Measurements from ENCODE around the gene GALNT14. TPM values are rescaled to one million over a fixed set of nuclear protein-coding genes. Genes with fewer than 3 reads are reported as not detected.
A peak's percentile ranks its signal among the peaks of the same experiment; 100 is the strongest.

The GALNT14 gene
- total RNA-seq, 4 donors from 2014 or later: 1.00 TPM; not detected in 3

DNA sequence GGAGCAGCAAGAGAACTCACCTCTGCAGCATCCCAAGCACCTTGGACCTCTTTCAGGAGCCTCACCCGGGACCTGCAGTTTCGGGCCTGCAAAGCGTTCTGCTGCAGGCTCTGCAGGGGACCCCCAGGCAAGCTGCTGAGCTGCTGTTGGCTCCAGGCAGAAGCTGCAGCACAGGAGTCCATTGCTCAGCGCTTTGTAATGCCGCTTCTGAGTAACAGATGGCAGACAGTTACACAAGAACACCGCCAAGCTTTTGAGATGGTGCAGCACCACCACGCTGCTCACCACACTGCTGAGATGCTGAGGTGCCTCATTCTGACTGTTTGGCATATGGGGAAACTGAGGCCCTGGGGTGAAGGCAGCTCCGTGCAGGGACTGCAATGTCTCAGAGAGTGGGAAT, 1.9 kb upstream of the GALNT14 start:
- 98% methylated on average over 8 of the region's 8 CpGs; no CpG with 5 or more reads in 1 of the 2 donors for WGBS, 2 donors (ENCODE audit: low coverage in 1 of 2)
- H3K9me3 ChIP-seq: no peaks in the 10 kb centered on the region
- no peak overlapping the region for H3K4me3 ChIP-seq
- TF ChIP-seq POLR2AphosphoS5 (IDR thresholded peaks at IDR 0.05) (no peak), POLR2A (IDR thresholded peaks at IDR 0.05) (no peak), EP300 (IDR thresholded peaks at IDR 0.05; ENCODE audit: low read depth) (no peak)
- TF ChIP-seq, protein P1, sequence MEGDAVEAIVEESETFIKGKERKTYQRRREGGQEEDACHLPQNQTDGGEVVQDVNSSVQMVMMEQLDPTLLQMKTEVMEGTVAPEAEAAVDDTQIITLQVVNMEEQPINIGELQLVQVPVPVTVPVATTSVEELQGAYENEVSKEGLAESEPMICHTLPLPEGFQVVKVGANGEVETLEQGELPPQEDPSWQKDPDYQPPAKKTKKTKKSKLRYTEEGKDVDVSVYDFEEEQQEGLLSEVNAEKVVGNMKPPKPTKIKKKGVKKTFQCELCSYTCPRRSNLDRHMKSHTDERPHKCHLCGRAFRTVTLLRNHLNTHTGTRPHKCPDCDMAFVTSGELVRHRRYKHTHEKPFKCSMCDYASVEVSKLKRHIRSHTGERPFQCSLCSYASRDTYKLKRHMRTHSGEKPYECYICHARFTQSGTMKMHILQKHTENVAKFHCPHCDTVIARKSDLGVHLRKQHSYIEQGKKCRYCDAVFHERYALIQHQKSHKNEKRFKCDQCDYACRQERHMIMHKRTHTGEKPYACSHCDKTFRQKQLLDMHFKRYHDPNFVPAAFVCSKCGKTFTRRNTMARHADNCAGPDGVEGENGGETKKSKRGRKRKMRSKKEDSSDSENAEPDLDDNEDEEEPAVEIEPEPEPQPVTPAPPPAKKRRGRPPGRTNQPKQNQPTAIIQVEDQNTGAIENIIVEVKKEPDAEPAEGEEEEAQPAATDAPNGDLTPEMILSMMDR (IDR thresholded peaks at IDR 0.05): no peak
- intact Hi-C loops (cut with DNase I; ENCODE audit: low total_unique reads): no loop called here
- H3K27ac ChIP-seq: no peak overlapping the region
- peaks cover 5 to 20% (median 17%) of the 10 kb centered on the region in 4 donors for H3K4me1 ChIP-seq
- no peaks in the 10 kb centered on the region for H3K36me3 ChIP-seq
- in situ Hi-C loops (cut with MboI; ENCODE audit: low pct_ligation_motif_present in 1 of 4, low pct_unique_long_range_greater_than_20kb in 1 of 4, low sequenced_read_pairs in 3 of 4): no loop called here
- DNase-seq: no peak
- peaks cover 48% of the 10 kb centered on the region for H3K27me3 ChIP-seq

DNA sequence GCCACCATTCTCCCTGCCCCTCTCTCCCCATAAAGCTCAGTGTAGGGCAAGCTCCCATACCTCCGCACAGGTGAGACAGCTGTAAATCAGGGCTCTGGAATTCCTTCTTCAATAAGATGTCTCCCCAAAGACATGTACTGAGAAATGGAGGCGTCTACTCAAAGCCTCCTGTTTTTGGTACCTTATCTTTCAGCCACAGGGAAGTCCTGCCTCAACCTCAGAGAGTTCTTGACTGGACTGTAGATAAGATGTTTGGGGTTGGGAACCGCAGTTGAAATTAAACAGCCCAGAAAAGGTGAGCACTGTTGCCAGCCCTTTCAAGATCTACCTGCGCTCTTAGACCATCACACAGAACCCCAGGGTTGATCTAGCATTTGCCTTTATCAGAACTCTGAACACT, 1.4 kb upstream of the GALNT14 start:
- in situ Hi-C loops (cut with MboI; ENCODE audit: low pct_ligation_motif_present in 1 of 4, low pct_unique_long_range_greater_than_20kb in 1 of 4, low sequenced_read_pairs in 3 of 4): no loop called here
- Histone ChIP-seq H3K9me3 (no peaks in the 10 kb centered on the region), H3K36me3 (no peaks in the 10 kb centered on the region), H3K27me3 (peaks cover 52% of the 10 kb centered on the region), H3K4me3 (no peak overlapping the region), H3K27ac (no peak overlapping the region), H3K4me1 (peaks cover 5 to 20% (median 17%) of the 10 kb centered on the region in 4 donors)
- 97% methylated on average over 4 of the region's 4 CpGs; no CpG with 5 or more reads in 1 of the 2 donors for WGBS, 2 donors (ENCODE audit: low coverage in 1 of 2)
- no peak for DNase-seq
- TF ChIP-seq POLR2AphosphoS5 (IDR thresholded peaks at IDR 0.05) (no peak), POLR2A (IDR thresholded peaks at IDR 0.05) (no peak), EP300 (IDR thresholded peaks at IDR 0.05; ENCODE audit: low read depth) (no peak)
- TF ChIP-seq, protein P1 (IDR thresholded peaks at IDR 0.05): no peak
- intact Hi-C loops (cut with DNase I; ENCODE audit: low total_unique reads): no loop called here

DNA sequence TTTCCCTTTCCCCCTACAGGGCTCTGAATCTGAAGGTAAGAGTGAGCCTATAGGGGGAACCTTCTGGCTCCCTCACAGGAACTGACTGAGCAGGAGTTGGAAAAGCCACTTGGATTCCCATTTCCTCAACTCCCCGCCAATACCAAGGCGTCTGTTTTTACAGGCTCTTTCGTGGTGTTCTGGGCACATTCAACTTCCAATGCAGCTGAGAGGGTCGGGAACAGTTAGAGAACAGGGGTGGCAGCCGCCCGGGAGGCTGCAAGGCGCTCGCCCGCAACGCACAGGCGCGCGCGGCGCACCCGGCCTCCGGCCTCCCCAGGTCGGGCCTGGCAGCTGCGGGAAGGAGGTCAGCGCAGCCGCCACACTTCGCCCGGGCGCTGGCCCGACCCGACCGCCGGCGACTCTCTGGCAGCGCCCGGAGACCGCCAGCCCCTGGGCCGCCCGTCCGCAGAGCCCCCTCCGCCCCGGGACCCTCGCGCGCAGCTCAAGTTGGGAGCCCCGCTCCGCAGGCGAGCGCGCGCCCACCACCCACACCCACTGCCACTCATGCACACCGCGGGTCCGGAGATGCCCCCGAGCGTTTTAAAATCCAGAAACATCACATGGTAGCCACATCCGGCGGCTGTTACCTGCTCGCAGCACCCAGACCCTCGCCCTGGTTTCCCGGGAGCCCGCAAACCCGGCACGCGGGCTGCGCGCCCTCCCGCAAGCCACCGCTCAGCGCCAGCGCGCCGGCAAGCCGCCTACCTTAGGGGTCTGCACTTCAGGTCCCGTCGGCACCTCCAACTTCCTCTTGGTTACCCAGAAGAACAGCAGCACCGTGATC, 816 bp downstream of the GALNT14 start:
- H3K4me3 ChIP-seq: peak overlapping the region; percentile 16 to 54 (median 40)
- H3K27ac ChIP-seq: no peak overlapping the region
- intact Hi-C loops (cut with DNase I; ENCODE audit: low total_unique reads): no loop called here
- no peaks in the 10 kb centered on the region for H3K36me3 ChIP-seq
- in situ Hi-C loops (cut with MboI; ENCODE audit: low pct_ligation_motif_present in 1 of 4, low pct_unique_long_range_greater_than_20kb in 1 of 4, low sequenced_read_pairs in 3 of 4): no loop called here
- TF ChIP-seq, protein P1 (IDR thresholded peaks at IDR 0.05): no peak
- TF ChIP-seq POLR2AphosphoS5 (IDR thresholded peaks at IDR 0.05) (no peak), EP300 (IDR thresholded peaks at IDR 0.05; ENCODE audit: low read depth) (no peak)
- no peak for DNase-seq
- peaks cover 58% of the 10 kb centered on the region for H3K27me3 ChIP-seq
- peaks cover 5 to 20% (median 17%) of the 10 kb centered on the region in 4 donors for H3K4me1 ChIP-seq
- WGBS, 2 donors (ENCODE audit: low coverage in 1 of 2): 0 to 2% methylated on average over 1 to 25 of the region's 72 CpGs
- no peaks in the 10 kb centered on the region for H3K9me3 ChIP-seq

DNA sequence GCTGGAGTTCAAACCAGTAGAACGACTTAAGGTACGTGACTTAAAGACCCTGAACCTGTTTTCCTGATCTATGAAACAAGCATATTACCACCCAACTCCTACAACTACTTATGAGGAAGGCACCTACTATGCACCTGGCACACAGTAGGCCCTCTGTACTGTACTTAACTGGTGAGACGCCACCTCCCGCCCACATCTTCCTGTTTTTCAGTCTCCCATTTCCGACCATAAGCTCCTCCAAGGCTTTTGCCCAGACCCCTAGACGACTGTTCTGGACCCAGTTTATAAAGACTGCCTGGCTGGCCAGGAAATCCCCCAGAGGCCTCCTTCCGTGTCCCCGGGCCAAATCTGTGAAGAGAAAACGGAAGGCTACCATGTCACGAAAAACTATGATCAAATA, 1.5 kb downstream of the GALNT14 start:
- intact Hi-C loops (cut with DNase I; ENCODE audit: low total_unique reads): no loop called here
- H3K4me3 ChIP-seq: peak overlapping the region in 1 of 4 donors; percentile 54
- peaks cover 58% of the 10 kb centered on the region for H3K27me3 ChIP-seq

More for the DNA sequence above, 1.5 kb downstream of the GALNT14 start:
- TF ChIP-seq POLR2AphosphoS5 (IDR thresholded peaks at IDR 0.05): no peak
- in situ Hi-C loops (cut with MboI; ENCODE audit: low pct_ligation_motif_present in 1 of 4, low pct_unique_long_range_greater_than_20kb in 1 of 4, low sequenced_read_pairs in 3 of 4): no loop called here
- Histone ChIP-seq H3K36me3 (no peaks in the 10 kb centered on the region), H3K9me3 (no peaks in the 10 kb centered on the region), H3K4me1 (peaks cover 5 to 20% (median 17%) of the 10 kb centered on the region in 4 donors), H3K27ac (no peak overlapping the region)
- 41 to 94% methylated on average over 2 to 10 of the region's 10 CpGs for WGBS, 2 donors (ENCODE audit: low coverage in 1 of 2)
- no peak for DNase-seq

All from transverse colon (tissue), 4 donors.